Neural crest cell (in vitro differentiated cells): Measurements from ENCODE around the gene INSC. TPM values are rescaled to one million over a fixed set of nuclear protein-coding genes. Genes with fewer than 3 reads are reported as not detected.

Experiments
- DNase-seq: peaks from one replicate; pipeline ENCODE4 v3.0.0; 2021; ENCODE audit warnings: low read depth, mixed read lengths, low spot score
- H3K27ac Mint-ChIP-seq: one replicate; pipeline ENCODE4 v1.8.0; 2021; ENCODE audit warnings: mild to moderate bottlenecking, mixed read lengths; ENCODE audit not compliant: unreplicated experiment
- H3K27me3 Mint-ChIP-seq: 2 replicates; pipeline ENCODE4 v1.8.0; 2021; ENCODE audit warnings: low read depth, mild to moderate bottlenecking, mixed read lengths
- H3K36me3 Mint-ChIP-seq: 2 replicates; pipeline ENCODE4 v1.8.0; 2021; ENCODE audit warnings: low read depth, mild to moderate bottlenecking, mixed read lengths
- H3K4me1 Mint-ChIP-seq: 2 replicates; pipeline ENCODE4 v1.8.0; 2021; ENCODE audit warnings: mixed read lengths
- H3K4me3 Mint-ChIP-seq: one replicate; pipeline ENCODE4 v1.8.0; 2021; ENCODE audit warnings: mild to moderate bottlenecking, mixed read lengths
- H3K9me3 Mint-ChIP-seq: 2 replicates; pipeline ENCODE4 v1.8.0; 2021; ENCODE audit warnings: mixed read lengths
- total RNA-seq: library from RNA; stranded (reverse); gene quantifications from 2 replicates; pipeline ENCODE4 v1.2.1, GENCODE V29; 2021
- TF ChIP-seq, protein P1 (sequence below): fragments of 200-600 bp; sonication (generic); conservative IDR thresholded peaks from 2 replicates; pipeline ENCODE4 v1.5.0; 2021; ENCODE audit warnings: antibody characterized with exemption, mild to moderate bottlenecking

The INSC gene
- total RNA-seq, 1 donor from 2014 or later = 2.6 TPM

DNA sequence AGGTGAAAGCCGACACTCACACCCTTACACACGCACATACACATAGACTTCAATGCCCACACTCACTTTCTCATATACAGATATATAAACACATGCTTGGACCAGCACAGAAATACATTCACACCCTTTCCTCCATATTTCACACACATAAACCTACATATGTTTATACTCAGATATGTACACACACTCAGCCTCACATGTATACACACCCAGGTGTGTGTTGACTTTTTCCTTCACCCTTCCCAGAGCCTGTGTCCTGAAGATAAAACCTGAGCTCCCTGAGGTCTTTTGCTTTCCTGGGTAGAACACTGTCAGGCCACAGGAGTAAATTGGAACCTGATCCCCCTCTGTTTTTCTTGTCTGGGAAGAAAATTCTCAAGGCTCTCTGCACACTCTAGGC lies 62.8 kb downstream of the INSC start:
- H3K4me1 Mint-ChIP-seq = peaks cover 7% of the 10 kb centered on the region
- no peak for DNase-seq
- no peaks in the 10 kb centered on the region for H3K9me3 Mint-ChIP-seq
- H3K27me3 Mint-ChIP-seq = no peaks in the 10 kb centered on the region
- no peak overlapping the region for H3K27ac Mint-ChIP-seq
- no peak overlapping the region for H3K4me3 Mint-ChIP-seq
- TF ChIP-seq, protein P1, sequence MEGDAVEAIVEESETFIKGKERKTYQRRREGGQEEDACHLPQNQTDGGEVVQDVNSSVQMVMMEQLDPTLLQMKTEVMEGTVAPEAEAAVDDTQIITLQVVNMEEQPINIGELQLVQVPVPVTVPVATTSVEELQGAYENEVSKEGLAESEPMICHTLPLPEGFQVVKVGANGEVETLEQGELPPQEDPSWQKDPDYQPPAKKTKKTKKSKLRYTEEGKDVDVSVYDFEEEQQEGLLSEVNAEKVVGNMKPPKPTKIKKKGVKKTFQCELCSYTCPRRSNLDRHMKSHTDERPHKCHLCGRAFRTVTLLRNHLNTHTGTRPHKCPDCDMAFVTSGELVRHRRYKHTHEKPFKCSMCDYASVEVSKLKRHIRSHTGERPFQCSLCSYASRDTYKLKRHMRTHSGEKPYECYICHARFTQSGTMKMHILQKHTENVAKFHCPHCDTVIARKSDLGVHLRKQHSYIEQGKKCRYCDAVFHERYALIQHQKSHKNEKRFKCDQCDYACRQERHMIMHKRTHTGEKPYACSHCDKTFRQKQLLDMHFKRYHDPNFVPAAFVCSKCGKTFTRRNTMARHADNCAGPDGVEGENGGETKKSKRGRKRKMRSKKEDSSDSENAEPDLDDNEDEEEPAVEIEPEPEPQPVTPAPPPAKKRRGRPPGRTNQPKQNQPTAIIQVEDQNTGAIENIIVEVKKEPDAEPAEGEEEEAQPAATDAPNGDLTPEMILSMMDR = no peak
- H3K36me3 Mint-ChIP-seq = no peaks in the 10 kb centered on the region

DNA sequence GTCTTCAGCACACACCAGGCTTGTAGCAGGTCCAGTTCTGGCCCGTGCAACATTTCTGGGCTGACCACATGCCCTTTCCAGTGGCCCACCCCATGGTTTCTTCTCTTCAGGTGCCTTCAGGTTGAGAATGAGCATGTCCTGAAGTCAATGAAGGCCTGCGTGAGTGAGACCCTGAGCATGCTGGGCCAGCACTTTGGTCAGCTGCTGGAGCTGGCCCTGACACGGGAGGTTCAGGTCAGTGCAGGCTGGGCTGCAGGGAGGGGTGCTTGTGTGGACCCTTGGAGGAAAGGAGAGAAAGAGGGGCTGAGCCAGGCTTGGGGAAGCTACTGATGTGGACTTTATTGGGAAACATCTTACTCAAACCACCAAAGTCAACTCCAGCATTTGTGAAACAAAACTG lies 63.5 kb downstream of the INSC start:
- no peaks in the 10 kb centered on the region for H3K36me3 Mint-ChIP-seq
- H3K4me3 Mint-ChIP-seq = no peak overlapping the region
- no peak overlapping the region for H3K27ac Mint-ChIP-seq
- no peak for DNase-seq
- no peaks in the 10 kb centered on the region for H3K9me3 Mint-ChIP-seq
- H3K4me1 Mint-ChIP-seq = no peaks in the 10 kb centered on the region
- H3K27me3 Mint-ChIP-seq = no peaks in the 10 kb centered on the region
- TF ChIP-seq, protein P1 = no peak

DNA sequence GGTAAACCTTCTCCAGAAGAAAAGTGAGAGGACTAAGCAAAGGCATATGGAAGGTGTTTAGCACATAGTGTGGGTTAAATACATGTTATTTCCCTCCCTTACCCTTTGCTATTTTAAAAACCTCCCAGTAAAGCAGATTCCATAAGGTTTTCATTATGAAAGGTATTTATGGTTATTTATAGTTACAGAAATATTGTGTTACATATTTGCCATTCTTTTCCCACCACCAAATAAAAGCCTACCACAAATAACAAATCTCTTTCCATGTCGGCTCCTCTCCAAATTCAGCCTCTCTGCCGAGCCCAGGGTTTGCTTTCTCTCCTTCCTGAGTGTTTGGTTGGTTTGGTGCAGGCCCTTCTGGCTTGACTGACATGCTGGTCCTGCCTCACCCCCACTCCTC lies 64.4 kb downstream of the INSC start:
- Mint-ChIP-seq H3K27me3 (no peaks in the 10 kb centered on the region), H3K4me3 (no peak overlapping the region), H3K4me1 (no peaks in the 10 kb centered on the region), H3K9me3 (no peaks in the 10 kb centered on the region), H3K36me3 (no peaks in the 10 kb centered on the region), H3K27ac (no peak overlapping the region)
- TF ChIP-seq, protein P1 = no peak
- DNase-seq = no peak

DNA sequence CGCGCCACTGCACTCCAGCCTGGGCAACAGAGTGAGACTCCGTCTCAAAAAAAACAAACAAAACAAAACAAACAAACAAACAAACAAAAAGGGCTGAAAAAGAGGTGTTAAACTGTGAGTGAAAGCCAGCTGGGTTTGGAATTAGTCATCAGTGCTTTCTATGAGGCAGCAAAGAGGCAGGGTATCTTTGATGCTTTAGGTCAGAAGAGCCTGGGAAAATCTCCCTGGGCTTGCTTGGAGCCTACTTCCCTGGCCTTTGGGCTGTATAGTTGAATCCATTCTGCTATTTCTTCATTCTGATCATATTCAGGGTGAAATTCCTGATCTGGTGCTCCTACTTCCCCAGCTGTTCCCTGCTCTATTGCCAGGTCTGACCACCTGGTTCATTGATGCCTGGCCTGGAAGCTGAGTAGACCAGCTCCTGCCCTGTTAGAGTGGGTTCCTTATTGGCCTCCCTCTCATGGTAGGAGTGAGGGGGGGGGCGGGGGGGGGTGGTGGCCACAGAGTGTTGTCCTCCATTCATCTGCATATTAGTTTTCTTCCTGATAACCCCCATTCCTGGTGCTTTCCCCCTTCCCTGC lies 65.6 kb downstream of the INSC start:
- no peaks in the 10 kb centered on the region for H3K4me1 Mint-ChIP-seq
- no peaks in the 10 kb centered on the region for H3K9me3 Mint-ChIP-seq
- no peak overlapping the region for H3K4me3 Mint-ChIP-seq
- H3K36me3 Mint-ChIP-seq = no peaks in the 10 kb centered on the region
- no peak for DNase-seq
- TF ChIP-seq, protein P1 = no peak
- no peak overlapping the region for H3K27ac Mint-ChIP-seq
- H3K27me3 Mint-ChIP-seq = no peaks in the 10 kb centered on the region

DNA sequence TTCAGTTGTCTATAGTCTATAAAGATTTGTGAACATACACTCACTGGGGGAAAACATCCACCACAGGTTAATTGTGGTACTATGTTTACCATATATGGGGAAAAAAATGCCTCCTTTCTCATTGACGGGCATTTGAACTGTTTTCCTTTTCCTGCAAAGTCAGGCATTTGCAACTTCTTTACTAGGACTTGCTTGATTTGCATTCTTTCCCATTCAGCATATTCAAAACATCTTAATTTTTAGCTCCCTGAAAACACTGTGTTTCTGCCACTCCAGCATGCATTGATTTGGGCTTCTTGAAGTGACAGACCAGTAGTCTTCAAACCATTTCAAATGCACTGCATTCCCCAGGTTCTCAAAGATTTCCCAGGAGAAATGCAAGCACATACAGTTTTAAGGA lies 67.6 kb downstream of the INSC start:
- TF ChIP-seq, protein P1 = no peak
- H3K36me3 Mint-ChIP-seq = no peaks in the 10 kb centered on the region
- no peak for DNase-seq
- no peak overlapping the region for H3K27ac Mint-ChIP-seq
- no peaks in the 10 kb centered on the region for H3K9me3 Mint-ChIP-seq
- H3K4me1 Mint-ChIP-seq = no peaks in the 10 kb centered on the region
- no peaks in the 10 kb centered on the region for H3K27me3 Mint-ChIP-seq
- H3K4me3 Mint-ChIP-seq = no peak overlapping the region
